Measurements from ENCODE around the gene ZNF33A.

DNA sequence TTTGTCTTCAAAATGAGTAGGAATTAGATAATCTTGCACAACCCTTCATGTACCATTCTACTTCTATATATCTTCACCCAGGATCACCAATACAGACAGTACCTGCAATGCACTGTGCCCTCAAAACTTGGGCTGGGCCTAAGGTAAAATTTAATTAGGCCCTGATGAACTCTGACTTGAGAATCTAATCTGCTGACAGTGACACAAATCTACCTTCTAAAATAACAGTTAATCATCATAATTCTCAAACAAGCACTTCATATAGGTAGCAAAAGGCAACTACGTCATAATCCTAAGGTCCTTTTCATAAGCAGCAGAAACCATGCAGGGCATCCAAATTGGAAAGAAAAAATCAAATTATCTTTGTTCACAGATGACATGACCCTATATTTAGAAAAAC, 38.1 kb upstream of the ZNF33A start:
- TF ChIP-seq, protein P1, sequence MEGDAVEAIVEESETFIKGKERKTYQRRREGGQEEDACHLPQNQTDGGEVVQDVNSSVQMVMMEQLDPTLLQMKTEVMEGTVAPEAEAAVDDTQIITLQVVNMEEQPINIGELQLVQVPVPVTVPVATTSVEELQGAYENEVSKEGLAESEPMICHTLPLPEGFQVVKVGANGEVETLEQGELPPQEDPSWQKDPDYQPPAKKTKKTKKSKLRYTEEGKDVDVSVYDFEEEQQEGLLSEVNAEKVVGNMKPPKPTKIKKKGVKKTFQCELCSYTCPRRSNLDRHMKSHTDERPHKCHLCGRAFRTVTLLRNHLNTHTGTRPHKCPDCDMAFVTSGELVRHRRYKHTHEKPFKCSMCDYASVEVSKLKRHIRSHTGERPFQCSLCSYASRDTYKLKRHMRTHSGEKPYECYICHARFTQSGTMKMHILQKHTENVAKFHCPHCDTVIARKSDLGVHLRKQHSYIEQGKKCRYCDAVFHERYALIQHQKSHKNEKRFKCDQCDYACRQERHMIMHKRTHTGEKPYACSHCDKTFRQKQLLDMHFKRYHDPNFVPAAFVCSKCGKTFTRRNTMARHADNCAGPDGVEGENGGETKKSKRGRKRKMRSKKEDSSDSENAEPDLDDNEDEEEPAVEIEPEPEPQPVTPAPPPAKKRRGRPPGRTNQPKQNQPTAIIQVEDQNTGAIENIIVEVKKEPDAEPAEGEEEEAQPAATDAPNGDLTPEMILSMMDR (IDR thresholded peaks at IDR 0.05): no peak
- TF ChIP-seq POLR2A (IDR thresholded peaks at IDR 0.05) (no peak), POLR2AphosphoS5 (IDR thresholded peaks at IDR 0.05) (no peak), EP300 (IDR thresholded peaks at IDR 0.05) (no peak)
